NCI-H1694 treated with DMSO at 0.1 percent for 48 hours (cell line): ENCODE results near the gene PATJ.

Experiments
- DNase-seq: peaks from one replicate; lab custom pipeline; 2025; lab: John Stamatoyannopoulos, UW

PATJ gene

GRCh38 chr1:61983236-61983635 lies 241.0 kb downstream of the PATJ start:
- no peak for DNase-seq

DNA sequence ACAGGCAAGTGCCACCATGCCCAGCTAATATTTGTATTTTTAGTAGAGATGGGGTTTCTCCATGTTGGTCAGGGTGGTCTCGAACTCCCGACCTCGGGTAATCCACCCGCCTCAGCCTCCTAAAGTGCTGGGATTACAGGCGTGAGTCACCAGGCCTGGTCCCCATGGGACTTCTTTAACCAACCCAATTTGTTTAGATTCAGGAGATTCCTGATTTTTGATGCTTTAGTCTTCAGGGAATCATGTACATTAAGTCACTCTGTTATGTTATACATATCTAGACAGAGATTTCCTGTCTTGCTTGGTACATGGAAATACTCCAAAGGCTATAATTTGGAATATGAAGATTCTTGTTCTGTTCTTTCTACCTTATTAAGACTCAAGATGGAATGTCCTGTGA lies 250.0 kb downstream of the PATJ start:
- no peak for DNase-seq

GRCh38 chr1:61993331-61993961 lies 251.2 kb downstream of the PATJ start:
- no peak for DNase-seq

- no peak for DNase-seq
Measured at GRCh38 chr1:61995641-61996040, 253.4 kb downstream of the PATJ start.

GRCh38 chr1:61997123-61997522 lies 254.8 kb downstream of the PATJ start:
- no peak for DNase-seq

DNA sequence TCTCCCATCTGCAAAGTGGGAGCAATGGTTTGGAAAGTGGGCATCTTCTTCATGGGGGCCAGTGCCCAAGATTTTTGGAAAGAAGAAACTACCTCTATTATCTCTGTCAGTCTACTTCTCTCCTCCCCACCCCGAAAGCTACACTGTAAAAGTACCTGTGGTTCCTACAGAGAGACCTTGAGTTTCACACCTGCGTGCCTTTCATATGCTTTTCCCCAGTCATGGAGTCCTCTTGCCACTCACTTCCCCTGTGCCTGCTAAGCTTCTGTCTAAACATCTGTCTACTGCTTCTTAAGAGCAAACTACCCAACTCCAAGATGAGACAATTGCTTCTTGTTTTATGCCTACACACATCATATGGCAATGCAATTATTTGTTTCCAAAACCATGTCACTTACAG lies 261.5 kb downstream of the PATJ start:
- no peak for DNase-seq

DNA sequence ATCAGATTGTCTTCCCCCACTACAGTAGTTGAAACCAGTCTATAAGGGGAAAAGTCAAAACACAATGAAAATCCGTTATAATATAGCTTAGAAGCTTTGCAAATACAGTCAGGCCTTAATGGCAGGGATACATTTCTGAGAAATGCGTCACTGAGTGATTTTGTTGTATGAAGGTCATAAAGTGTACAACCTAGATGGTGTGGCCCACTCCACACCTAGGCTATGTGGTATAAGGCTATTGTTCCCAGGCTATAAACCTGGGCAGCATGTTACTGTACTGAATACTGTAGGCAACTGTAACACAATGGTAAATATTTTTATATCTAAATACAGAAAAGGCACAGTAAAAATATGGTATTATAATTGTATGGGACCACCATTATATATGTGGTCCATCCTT lies 264.4 kb downstream of the PATJ start:
- no peak for DNase-seq

GRCh38 chr1:62011006-62011405 lies 268.7 kb downstream of the PATJ start:
- no peak for DNase-seq

- no peak for DNase-seq
Measured at GRCh38 chr1:62012095-62012494, 269.8 kb downstream of the PATJ start.

- DNase-seq: peak; percentile 87
Measured at GRCh38 chr1:62012836-62013235, 270.6 kb downstream of the PATJ start.

GRCh38 chr1:62013264-62013663 lies 271.0 kb downstream of the PATJ start:
- DNase-seq: peak; percentile 63

- peak; percentile 48 for DNase-seq
Measured at GRCh38 chr1:62022382-62022983, 280.2 kb downstream of the PATJ start.

DNA sequence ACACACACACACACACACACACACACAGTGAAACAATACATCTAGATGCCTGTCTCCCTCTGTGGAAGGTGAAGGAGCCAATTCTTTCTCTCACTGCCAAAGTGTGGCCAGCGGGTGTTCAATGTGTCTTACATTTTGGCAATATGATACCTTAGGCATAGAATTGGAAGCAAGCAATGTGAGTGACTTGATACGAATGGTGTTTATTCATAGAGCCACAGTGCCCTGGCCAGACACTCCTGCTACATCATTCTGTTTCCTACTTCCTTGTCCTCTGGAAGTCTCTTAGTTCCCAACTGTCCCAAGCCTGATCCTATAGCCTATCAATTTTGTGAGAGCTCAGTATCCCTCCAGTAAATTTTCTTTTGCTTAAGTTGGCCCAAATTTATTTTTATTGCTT lies 282.4 kb downstream of the PATJ start:
- no peak for DNase-seq

- DNase-seq: no peak
Measured at GRCh38 chr1:62025154-62025553, 282.9 kb downstream of the PATJ start.

GRCh38 chr1:62025892-62026291 lies 283.6 kb downstream of the PATJ start:
- no peak for DNase-seq

GRCh38 chr1:62029704-62030103 lies 287.4 kb downstream of the PATJ start:
- DNase-seq: no peak

DNA sequence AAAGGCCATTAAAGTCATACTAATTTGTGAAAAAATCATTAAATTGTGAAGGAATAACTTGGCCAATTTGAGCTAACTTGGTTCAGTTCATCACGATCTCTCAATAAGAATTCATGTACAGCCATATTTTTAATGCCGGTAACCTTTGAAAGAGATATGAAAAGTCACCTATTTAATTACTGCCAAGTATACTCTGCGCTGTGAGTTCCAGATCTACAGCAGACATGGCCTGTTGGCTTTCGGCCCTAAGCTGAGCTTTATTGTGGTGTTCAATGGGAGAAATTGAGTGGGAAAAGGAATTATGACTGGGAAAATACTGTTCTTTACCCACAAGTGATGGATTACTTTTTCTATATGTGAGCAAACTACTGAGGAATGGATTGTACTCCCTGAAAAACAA lies 292.5 kb downstream of the PATJ start:
- no peak for DNase-seq

- DNase-seq: no peak
Measured at GRCh38 chr1:62037274-62037673, 295.0 kb downstream of the PATJ start.

DNA sequence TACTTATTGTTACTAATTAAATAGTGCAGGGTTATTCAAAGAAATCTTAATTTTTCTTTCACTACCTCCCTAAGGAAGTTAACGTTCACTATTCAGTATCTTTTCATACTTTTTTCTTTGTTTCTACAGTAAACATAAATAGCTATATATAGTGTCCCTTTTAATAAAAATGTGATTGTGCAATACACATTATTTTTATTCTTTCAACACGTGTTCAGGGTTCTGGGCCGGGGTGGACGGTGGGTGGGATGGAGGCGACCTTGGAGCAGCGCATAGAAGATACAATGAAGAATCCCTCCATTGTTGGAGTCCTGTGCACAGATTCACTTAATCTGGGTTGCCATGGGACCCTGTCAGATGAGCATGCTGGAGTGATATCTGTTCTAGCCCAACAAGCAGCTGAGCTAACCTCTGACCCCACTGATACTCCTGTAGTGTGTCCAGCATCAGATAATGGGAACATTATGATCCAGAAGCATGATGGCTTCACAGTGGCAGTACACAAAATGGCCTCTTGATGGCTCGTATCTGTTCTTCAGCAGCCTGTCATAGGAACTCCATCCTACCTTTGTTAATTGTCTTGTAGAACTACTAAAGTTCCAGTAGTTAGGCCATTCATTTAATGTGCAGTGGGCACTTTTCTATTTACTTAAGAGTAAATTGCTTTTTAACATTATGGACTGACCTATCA lies 296.5 kb downstream of the PATJ start:
- DNase-seq: no peak

DNA sequence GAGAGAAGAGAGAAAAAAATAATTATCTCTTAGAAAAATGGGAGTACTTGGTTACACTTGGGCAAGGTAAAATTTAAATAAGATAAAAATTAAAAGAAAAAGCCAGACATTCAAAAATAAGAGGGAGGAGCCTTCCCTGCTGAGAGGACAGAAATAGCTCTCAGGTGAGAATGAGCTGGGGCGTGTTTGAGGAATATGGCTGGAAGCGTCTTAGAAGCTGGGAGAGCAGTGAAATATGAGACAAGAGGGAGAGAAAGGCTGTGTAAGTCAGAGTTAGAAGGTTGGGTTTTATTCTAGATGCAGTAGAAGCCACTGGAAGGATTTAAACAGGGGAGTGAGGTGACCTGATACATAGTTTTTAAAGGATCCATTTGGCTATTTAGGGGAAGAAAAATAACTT lies 298.2 kb downstream of the PATJ start:
- no peak for DNase-seq

- no peak for DNase-seq
Measured at GRCh38 chr1:62040973-62041372, 298.7 kb downstream of the PATJ start.

GRCh38 chr1:62043154-62043553 lies 300.9 kb downstream of the PATJ start:
- no peak for DNase-seq

DNA sequence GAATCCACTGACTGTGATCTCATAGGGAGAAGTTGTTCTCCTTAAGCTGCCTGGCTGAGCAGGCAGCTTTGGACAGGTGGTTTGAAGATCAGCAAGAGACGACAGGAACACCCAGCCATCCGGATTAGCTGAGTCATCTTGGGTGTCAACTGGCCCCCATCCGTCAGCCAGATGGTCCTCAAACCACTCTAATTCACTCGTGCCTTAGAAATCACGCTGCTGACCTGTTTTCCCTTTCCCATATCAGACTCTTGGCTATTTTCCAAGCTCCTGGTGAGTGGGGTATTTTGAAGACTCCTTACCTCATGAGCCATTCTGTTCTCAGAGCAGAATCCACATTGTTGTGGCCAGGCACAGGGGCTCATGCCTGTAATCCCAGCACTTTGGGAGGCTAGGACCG lies 303.3 kb downstream of the PATJ start:
- DNase-seq: no peak

DNA sequence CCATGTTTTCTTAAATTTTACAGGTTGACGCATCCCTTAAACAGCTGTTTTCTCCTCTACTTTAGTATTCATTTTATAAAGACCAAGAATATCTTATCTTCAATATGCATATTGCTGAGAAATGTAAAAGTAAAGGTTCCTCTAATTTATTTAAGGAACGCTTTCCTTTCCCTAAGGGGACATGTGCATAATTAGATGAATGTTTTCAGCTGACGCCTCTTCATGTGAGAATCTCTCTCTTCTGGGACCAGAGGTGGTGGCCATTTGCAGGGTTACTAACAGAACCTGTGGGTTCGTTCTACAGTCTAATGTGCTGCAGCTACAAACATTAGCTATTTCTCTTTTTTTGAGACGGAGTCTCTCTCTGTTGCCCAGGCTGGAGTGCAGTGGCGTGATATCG lies 304.6 kb downstream of the PATJ start:
- no peak for DNase-seq
